Liver (tissue), 9 donors: Measurements from ENCODE around the gene NINJ2. TPM values are rescaled to one million over a fixed set of nuclear protein-coding genes. Genes with fewer than 3 reads are reported as not detected.

Experiments
- DNase-seq: peaks from one replicate; pipeline ENCODE4 v3.0.0-alpha.2; 2017; ENCODE audit warnings: low spot score
- H3K27ac ChIP-seq, 2 donors: one replicate each; pipeline ENCODE4 v1.7.0; 2013; ENCODE audit warnings: inconsistent platforms in 2 of 2, low read length in 2 of 2, control low read depth in 1 of 2, low read depth in 1 of 2, mild to moderate bottlenecking in 1 of 2
- H3K27me3 ChIP-seq, 4 donors: one replicate each; pipeline versions ENCODE4 v1.6.1 to v1.7.0; 2013; ENCODE audit warnings: low read length in 3 of 4, inconsistent platforms in 1 of 4, mild to moderate bottlenecking in 1 of 4, moderate library complexity in 1 of 4; ENCODE audit not compliant: control insufficient read depth in 4 of 4, insufficient read depth in 4 of 4
- H3K36me3 ChIP-seq, 4 donors: one replicate each; pipeline versions ENCODE4 v1.6.1 to v1.7.0; 2013; ENCODE audit warnings: low read length in 3 of 4, mild to moderate bottlenecking in 3 of 4, low read depth in 1 of 4, moderate library complexity in 1 of 4; ENCODE audit not compliant: control insufficient read depth in 4 of 4, insufficient read depth in 3 of 4
- H3K4me1 ChIP-seq, 4 donors: one replicate each; pipeline versions ENCODE4 v1.6.1 to v1.7.0; 2013; ENCODE audit warnings: low read length in 3 of 4, mild to moderate bottlenecking in 3 of 4, moderate library complexity in 1 of 4; ENCODE audit not compliant: control insufficient read depth in 4 of 4, insufficient read depth in 4 of 4
- H3K4me3 ChIP-seq, 3 donors: one replicate each; pipeline versions ENCODE4 v1.6.1 to v1.7.0; 2013; ENCODE audit warnings: low read length in 3 of 3, control low read depth in 1 of 3, low read depth in 1 of 3, mild to moderate bottlenecking in 1 of 3
- H3K9ac ChIP-seq, 2 donors: one replicate each; pipeline ENCODE4 v1.7.0; 2013; ENCODE audit warnings: low read length in 2 of 2, mild to moderate bottlenecking in 2 of 2, moderate library complexity in 2 of 2, control low read depth in 1 of 2, low read depth in 1 of 2
- H3K9me3 ChIP-seq, 4 donors: one replicate each; pipeline versions ENCODE4 v1.6.1 to v1.7.0; 2013; ENCODE audit warnings: low read length in 3 of 4; ENCODE audit not compliant: control insufficient read depth in 4 of 4
- CTCF ChIP-seq: fragments of 150-350 bp; IDR thresholded peaks from 2 replicates; pipeline ENCODE4 v1.5.1; 2017; ENCODE audit warnings: improper control_type of control experiment, low read depth, low read length; ENCODE audit not compliant: missing input control
- FOXA1 ChIP-seq: IDR thresholded peaks from 2 replicates; pipeline ENCODE4 v1.6.1; 2016; ENCODE audit warnings: antibody characterized with exemption
- FOXA2 ChIP-seq: IDR thresholded peaks from 2 replicates; pipeline ENCODE4 v1.6.1; 2016; ENCODE audit warnings: antibody characterized with exemption
- GABPA ChIP-seq, 2 donors: IDR thresholded peaks in 1 of 2; conservative IDR thresholded peaks in 1 of 2; 2 replicates each; pipeline ENCODE4 v1.6.1; 2016; ENCODE audit warnings: antibody characterized with exemption in 2 of 2, mild to moderate bottlenecking in 1 of 2, moderate library complexity in 1 of 2
- JUND ChIP-seq, 2 donors: IDR thresholded peaks; 2 replicates each; pipeline ENCODE4 v1.6.1; 2016; ENCODE audit warnings: antibody characterized with exemption in 2 of 2
- MAX ChIP-seq: IDR thresholded peaks from 2 replicates; pipeline ENCODE4 v1.6.1; 2016; ENCODE audit warnings: antibody characterized with exemption
- NR2F2 ChIP-seq: IDR thresholded peaks from 2 replicates; pipeline ENCODE4 v1.6.1; 2016; ENCODE audit warnings: antibody characterized with exemption
- SP1 ChIP-seq: IDR thresholded peaks from 2 replicates; pipeline ENCODE4 v1.6.1; 2018; ENCODE audit warnings: antibody characterized with exemption, mild to moderate bottlenecking
- YY1 ChIP-seq: IDR thresholded peaks from 2 replicates; pipeline ENCODE4 v1.6.1; 2016; ENCODE audit warnings: antibody characterized with exemption, mild to moderate bottlenecking
- ZBTB33 ChIP-seq: IDR thresholded peaks from 2 replicates; pipeline ENCODE4 v1.6.1; 2016; ENCODE audit warnings: antibody characterized with exemption
- WGBS: extraction: QIAGEN DNeasy Blood & Tissue Kit; methylation state at CpG from one replicate; pipeline ENCODE4 v1.1.7; 2013; 5-methylcytosine and 5-hydroxymethylcytosine counted together
- polyA plus RNA-seq, 2 donors: library from polyadenylated mRNA; stranded (reverse) in 1 of 2; unstranded in 1 of 2; fragments of 200-250 nt in 1 of 2; fragments of >200 nt in 1 of 2; fragmentation: Nextera tagmentation in 1 of 2; extraction: Ambion mirVana in 1 of 2; gene quantifications; one replicate each; pipeline versions ENCODE4 v1.2.1 to v1.2.3, GENCODE V29; 2013 to 2015
- total RNA-seq, 2 donors: library from RNA; depleted of rRNA; stranded (reverse); fragments of >200 nt; gene quantifications; one replicate each; pipeline ENCODE4 v1.2.3, GENCODE V29; 2014
- donor health status: healthy.
- donor health status: healthy.
- donor health status: healthy.
- donor health status: healthy.
- donor health status: healthy.

The NINJ2 gene
- total and polyA plus RNA-seq, 4 donors, result 6.7 to 16.5 (median 15.4) TPM

GRCh38 chr12:581321-581720 is 81.9 kb downstream of the NINJ2 start:
- no peaks in the 10 kb centered on the region for H3K27me3 ChIP-seq

GRCh38 chr12:580813-581212 is 82.4 kb downstream of the NINJ2 start:
- WGBS, result 91% methylated on average over 4 of the region's 4 CpGs

More at GRCh38 chr12:581321-581720, 81.9 kb downstream of the NINJ2 start:
- H3K36me3 ChIP-seq, result no peaks in the 10 kb centered on the region
- WGBS, result 85% methylated on average over 5 of the region's 5 CpGs
- H3K4me3 ChIP-seq, result no peak overlapping the region
- no peak for DNase-seq
- H3K9ac ChIP-seq, result no peak overlapping the region
- peak overlapping the region; percentile 33 to 48 for H3K27ac ChIP-seq
- peaks cover 19 to 57% (median 42%) of the 10 kb centered on the region in 4 donors for H3K4me1 ChIP-seq
- TF ChIP-seq CTCF (no peak), MAX (no peak), FOXA2 (no peak), YY1 (no peak), SP1 (no peak), JUND (IDR thresholded peaks at IDR 0.05) (no peak), ZBTB33 (no peak), FOXA1 (no peak), GABPA (IDR thresholded peaks at IDR 0.05 in 1 of 2, conservative IDR thresholded peaks at IDR 0.05 in 1 of 2) (no peak), NR2F2 (no peak)
- no peaks in the 10 kb centered on the region for H3K9me3 ChIP-seq

GRCh38 chr12:579420-580110 is 83.7 kb downstream of the NINJ2 start:
- Histone ChIP-seq H3K36me3 (no peaks in the 10 kb centered on the region), H3K27me3 (no peaks in the 10 kb centered on the region), H3K4me1 (peaks cover 14 to 54% (median 42%) of the 10 kb centered on the region in 4 donors), H3K9me3 (no peaks in the 10 kb centered on the region), H3K27ac (no peak overlapping the region), H3K9ac (peak overlapping the region in 1 of 2 donors; percentile 28), H3K4me3 (no peak overlapping the region)
- TF ChIP-seq NR2F2, result no peak
- DNase-seq, result no peak
- WGBS, result 78% methylated on average over 9 of the region's 9 CpGs

More at GRCh38 chr12:580813-581212, 82.4 kb downstream of the NINJ2 start:
- no peak for DNase-seq
- Histone ChIP-seq H3K36me3 (no peaks in the 10 kb centered on the region), H3K9ac (no peak overlapping the region), H3K9me3 (no peaks in the 10 kb centered on the region), H3K4me1 (peaks cover 19 to 57% (median 41%) of the 10 kb centered on the region in 4 donors), H3K27me3 (no peaks in the 10 kb centered on the region), H3K4me3 (no peak overlapping the region), H3K27ac (no peak overlapping the region)
- no peak for TF ChIP-seq YY1
- no peak for TF ChIP-seq FOXA2
